22Rv1 (cell line): ENCODE results near the gene SACM1L.

Experiments used
- ZFX ChIP-seq: fragments of 450-650 bp; IDR thresholded peaks from 2 replicates; pipeline ENCODE4 v1.6.1; 2017; ENCODE audit warnings: antibody characterized with exemption, borderline replicate concordance
- TF ChIP-seq, protein P1 (sequence below): fragments of 450-650 bp; IDR thresholded peaks from 2 replicates; pipeline ENCODE4 v1.5.1; 2017; ENCODE audit warnings: mild to moderate bottlenecking

DNA sequence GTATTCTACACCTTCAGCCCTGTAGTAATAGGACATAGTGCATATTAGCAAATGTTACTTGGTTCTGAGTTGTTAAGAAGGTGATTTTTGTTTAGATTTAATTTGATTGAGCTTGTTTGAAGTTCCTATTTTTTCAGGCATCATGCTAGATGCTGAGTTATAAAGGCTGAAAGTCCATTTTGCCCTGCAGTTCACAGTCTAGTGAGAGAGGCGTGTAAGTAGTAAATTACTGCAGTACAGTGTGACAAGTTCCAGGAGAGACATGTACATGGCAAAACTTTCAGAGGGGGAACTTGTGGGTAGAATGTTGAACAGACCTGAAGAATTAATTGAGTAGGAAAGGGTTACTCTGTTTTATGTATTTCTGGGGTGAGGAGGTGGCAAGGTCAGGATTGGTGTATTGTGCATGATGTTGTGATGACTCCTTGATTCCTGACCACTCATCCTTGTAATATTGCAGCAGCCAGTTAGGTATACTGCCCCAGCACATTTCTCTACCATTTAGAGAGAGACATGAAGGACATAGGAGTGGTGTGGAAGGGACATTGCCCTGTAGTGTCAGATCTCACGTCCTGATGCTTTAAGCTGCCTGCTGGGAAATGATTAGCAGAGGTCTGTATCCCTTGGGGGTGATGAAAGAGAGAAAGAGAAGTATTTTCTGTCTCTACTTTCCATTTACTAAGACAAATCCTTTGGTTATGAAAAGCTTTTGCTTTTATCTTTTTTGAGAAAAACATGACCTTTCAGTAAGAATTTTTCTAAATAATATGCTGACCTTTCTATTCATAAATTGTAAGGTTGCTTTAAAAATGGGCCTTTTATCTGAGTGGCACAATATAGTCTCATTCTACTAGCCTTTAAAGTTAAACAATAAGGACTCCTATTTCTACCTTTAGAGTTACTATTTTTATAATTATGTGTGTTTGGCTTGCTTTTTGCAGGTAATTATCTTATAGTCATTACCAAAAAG lies 16.9 kb downstream of the SACM1L start:
- TF ChIP-seq, protein P1, sequence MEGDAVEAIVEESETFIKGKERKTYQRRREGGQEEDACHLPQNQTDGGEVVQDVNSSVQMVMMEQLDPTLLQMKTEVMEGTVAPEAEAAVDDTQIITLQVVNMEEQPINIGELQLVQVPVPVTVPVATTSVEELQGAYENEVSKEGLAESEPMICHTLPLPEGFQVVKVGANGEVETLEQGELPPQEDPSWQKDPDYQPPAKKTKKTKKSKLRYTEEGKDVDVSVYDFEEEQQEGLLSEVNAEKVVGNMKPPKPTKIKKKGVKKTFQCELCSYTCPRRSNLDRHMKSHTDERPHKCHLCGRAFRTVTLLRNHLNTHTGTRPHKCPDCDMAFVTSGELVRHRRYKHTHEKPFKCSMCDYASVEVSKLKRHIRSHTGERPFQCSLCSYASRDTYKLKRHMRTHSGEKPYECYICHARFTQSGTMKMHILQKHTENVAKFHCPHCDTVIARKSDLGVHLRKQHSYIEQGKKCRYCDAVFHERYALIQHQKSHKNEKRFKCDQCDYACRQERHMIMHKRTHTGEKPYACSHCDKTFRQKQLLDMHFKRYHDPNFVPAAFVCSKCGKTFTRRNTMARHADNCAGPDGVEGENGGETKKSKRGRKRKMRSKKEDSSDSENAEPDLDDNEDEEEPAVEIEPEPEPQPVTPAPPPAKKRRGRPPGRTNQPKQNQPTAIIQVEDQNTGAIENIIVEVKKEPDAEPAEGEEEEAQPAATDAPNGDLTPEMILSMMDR, result no peak
- no peak for TF ChIP-seq ZFX
